ENCODE results near the gene PPARD. TPM values are rescaled to one million over a fixed set of nuclear protein-coding genes. Genes with fewer than 3 reads are reported as not detected.

The PPARD gene
- total RNA-seq, 1 donor from 2014 or later, result 26.3 TPM

DNA sequence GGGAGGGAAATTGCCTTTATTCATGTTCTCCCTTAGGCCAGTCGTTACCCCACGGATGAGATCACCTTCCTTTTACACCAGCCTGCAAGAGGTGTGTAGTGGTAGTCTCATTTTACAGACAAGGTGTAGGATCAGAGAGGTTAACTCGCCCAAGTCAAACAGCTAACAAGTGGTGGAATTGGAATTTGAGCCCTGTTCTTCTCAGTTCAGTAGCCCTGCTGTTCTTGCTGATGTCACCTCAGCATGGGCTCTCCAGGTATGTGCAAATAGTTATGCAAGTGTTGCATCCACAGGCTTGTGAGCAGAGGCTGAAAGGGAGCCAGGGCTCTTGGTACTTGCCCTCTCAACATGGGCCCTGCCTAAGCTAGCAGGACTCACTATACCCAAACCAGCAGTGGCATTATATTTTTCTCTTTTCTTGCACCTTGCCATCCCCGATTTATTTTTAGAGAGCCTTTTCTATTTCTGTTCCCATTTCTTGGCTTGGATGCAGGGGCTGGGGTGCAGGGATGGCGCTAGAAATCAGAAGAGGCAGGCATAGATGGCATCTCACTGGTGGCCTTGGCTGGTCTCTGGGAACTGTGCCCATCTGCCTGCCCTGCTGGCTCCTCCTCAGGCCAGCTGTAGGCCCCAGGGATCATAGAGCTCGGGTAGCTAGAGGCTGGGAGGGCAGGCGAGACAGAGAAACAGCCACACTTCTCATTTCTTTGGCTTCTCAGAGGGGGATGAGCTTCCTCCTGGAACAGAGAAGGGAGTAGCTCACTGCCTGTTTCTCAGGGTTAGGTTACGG lies 18.2 kb downstream of the PPARD start:
- Mint-ChIP-seq H3K27me3 (ENCODE audit: low read depth) (no peaks in the 10 kb centered on the region), H3K27ac (ENCODE audit: unreplicated experiment) (peak overlapping the region; percentile 94), H3K4me3 (peak overlapping the region; percentile 25), H3K4me1 (peaks cover 54% of the 10 kb centered on the region), H3K9me3 (no peaks in the 10 kb centered on the region), H3K36me3 (ENCODE audit: low read depth) (peaks cover 11% of the 10 kb centered on the region)
- DNase-seq (ENCODE audit: low read depth, low spot score), result no peak
- no peak for TF ChIP-seq CTCF (conservative IDR thresholded peaks at IDR 0.05)

GRCh38 chr6:35362200-35362599 lies 19.8 kb downstream of the PPARD start:
- Mint-ChIP-seq H3K9me3 (no peaks in the 10 kb centered on the region), H3K27me3 (ENCODE audit: low read depth) (no peaks in the 10 kb centered on the region), H3K36me3 (ENCODE audit: low read depth) (peaks cover 3% of the 10 kb centered on the region), H3K4me1 (peaks cover 58% of the 10 kb centered on the region), H3K27ac (ENCODE audit: unreplicated experiment) (peak overlapping the region; percentile 92), H3K4me3 (no peak overlapping the region)
- DNase-seq (ENCODE audit: low read depth, low spot score), result no peak
- TF ChIP-seq CTCF (conservative IDR thresholded peaks at IDR 0.05), result no peak

GRCh38 chr6:35363293-35363750 lies 21.0 kb downstream of the PPARD start:
- peak; percentile 38 for DNase-seq (ENCODE audit: low read depth, low spot score)
- Mint-ChIP-seq H3K4me1 (peaks cover 56% of the 10 kb centered on the region), H3K27me3 (ENCODE audit: low read depth) (no peaks in the 10 kb centered on the region), H3K9me3 (no peaks in the 10 kb centered on the region), H3K36me3 (ENCODE audit: low read depth) (no peaks in the 10 kb centered on the region), H3K27ac (ENCODE audit: unreplicated experiment) (peak overlapping the region; percentile 92), H3K4me3 (peak overlapping the region; percentile 68)
- no peak for TF ChIP-seq CTCF (conservative IDR thresholded peaks at IDR 0.05)

DNA sequence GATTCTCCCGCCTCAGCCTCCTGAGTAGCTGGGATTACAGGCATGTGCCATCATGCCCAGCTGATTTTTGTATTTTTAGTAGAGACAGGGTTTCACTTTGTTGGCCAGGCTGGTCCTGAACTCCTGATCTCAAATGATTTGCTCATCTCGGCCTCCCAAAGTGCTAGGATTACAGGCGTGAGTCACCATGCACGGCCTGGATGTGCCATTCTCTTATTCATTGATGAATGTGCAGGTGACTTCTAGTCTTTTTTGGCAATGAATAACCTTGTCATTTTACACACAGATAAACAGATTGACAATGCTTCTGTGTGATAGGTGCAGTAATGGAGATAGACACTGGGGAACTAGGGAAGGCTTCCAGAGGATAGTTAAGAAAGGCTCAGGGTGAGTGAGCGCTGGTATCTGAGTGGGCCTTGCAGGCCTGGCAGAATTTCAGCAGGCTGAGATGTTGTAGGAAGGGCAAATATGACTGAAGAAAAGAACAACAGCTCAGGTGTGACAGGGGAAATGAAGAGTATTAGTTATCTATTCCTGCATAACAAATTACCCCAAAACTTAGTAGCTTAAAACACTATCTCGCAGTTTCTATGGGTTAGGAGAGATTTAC lies 23.3 kb downstream of the PPARD start:
- H3K27ac Mint-ChIP-seq (ENCODE audit: unreplicated experiment), result peak overlapping the region; percentile 57

GRCh38 chr6:35366204-35366596 lies 23.8 kb downstream of the PPARD start:
- Mint-ChIP-seq H3K27ac (ENCODE audit: unreplicated experiment) (no peak overlapping the region), H3K9me3 (no peaks in the 10 kb centered on the region), H3K27me3 (ENCODE audit: low read depth) (no peaks in the 10 kb centered on the region), H3K36me3 (ENCODE audit: low read depth) (peaks cover 8% of the 10 kb centered on the region), H3K4me1 (peaks cover 62% of the 10 kb centered on the region), H3K4me3 (no peak overlapping the region)
- TF ChIP-seq CTCF (conservative IDR thresholded peaks at IDR 0.05), result no peak
- DNase-seq (ENCODE audit: low read depth, low spot score), result no peak

More for the DNA sequence above, 23.3 kb downstream of the PPARD start:
- TF ChIP-seq CTCF (conservative IDR thresholded peaks at IDR 0.05), result no peak
- no peak for DNase-seq (ENCODE audit: low read depth, low spot score)
- H3K27me3 Mint-ChIP-seq (ENCODE audit: low read depth), result no peaks in the 10 kb centered on the region
- H3K4me1 Mint-ChIP-seq, result peaks cover 61% of the 10 kb centered on the region
- H3K36me3 Mint-ChIP-seq (ENCODE audit: low read depth), result peaks cover 8% of the 10 kb centered on the region
- no peaks in the 10 kb centered on the region for H3K9me3 Mint-ChIP-seq
- no peak overlapping the region for H3K4me3 Mint-ChIP-seq
